B cell (primary cell): ENCODE measurements around the gene UBR7.
"Not testable (repeated sequence)": the region's sequence is repeated elsewhere in the genome, so short reads cannot be mapped to it uniquely, and the experiment has no call there.

ENCODE experiments used
- EZH2 ChIP-seq: IDR thresholded peaks from 2 replicates; pipeline ENCODE4 v1.6.1; 2012; ENCODE audit warnings: borderline replicate concordance, low read depth, mild to moderate bottlenecking, moderate library complexity, low read length; ENCODE audit not compliant: insufficient read depth, poor library complexity, severe bottlenecking
- TF ChIP-seq, protein P1 (sequence below): fragments of 200-600 bp; IDR thresholded peaks from one replicate; pipeline ENCODE4 v1.8.0; 2022; ENCODE audit warnings: antibody characterized with exemption, mild to moderate bottlenecking

GRCh38 chr14:93158349-93158748, 48.7 kb upstream of the UBR7 start:
- TF ChIP-seq, protein P1, sequence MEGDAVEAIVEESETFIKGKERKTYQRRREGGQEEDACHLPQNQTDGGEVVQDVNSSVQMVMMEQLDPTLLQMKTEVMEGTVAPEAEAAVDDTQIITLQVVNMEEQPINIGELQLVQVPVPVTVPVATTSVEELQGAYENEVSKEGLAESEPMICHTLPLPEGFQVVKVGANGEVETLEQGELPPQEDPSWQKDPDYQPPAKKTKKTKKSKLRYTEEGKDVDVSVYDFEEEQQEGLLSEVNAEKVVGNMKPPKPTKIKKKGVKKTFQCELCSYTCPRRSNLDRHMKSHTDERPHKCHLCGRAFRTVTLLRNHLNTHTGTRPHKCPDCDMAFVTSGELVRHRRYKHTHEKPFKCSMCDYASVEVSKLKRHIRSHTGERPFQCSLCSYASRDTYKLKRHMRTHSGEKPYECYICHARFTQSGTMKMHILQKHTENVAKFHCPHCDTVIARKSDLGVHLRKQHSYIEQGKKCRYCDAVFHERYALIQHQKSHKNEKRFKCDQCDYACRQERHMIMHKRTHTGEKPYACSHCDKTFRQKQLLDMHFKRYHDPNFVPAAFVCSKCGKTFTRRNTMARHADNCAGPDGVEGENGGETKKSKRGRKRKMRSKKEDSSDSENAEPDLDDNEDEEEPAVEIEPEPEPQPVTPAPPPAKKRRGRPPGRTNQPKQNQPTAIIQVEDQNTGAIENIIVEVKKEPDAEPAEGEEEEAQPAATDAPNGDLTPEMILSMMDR = not testable (repeated sequence)
- TF ChIP-seq EZH2 = not testable (repeated sequence)
